Measurements from ENCODE around the gene SH2D5. TPM values are rescaled to one million over a fixed set of nuclear protein-coding genes. Genes with fewer than 3 reads are reported as not detected.

SH2D5 gene
- 0.15 to 1.1 TPM (median 0.75 TPM) in 3 replicates for total RNA-seq
- long read RNA-seq, partial matches to known transcripts: 0 of 2 reads
- long read RNA-seq, other reads (novel, unspliced or antisense): 2 of 2 reads

DNA sequence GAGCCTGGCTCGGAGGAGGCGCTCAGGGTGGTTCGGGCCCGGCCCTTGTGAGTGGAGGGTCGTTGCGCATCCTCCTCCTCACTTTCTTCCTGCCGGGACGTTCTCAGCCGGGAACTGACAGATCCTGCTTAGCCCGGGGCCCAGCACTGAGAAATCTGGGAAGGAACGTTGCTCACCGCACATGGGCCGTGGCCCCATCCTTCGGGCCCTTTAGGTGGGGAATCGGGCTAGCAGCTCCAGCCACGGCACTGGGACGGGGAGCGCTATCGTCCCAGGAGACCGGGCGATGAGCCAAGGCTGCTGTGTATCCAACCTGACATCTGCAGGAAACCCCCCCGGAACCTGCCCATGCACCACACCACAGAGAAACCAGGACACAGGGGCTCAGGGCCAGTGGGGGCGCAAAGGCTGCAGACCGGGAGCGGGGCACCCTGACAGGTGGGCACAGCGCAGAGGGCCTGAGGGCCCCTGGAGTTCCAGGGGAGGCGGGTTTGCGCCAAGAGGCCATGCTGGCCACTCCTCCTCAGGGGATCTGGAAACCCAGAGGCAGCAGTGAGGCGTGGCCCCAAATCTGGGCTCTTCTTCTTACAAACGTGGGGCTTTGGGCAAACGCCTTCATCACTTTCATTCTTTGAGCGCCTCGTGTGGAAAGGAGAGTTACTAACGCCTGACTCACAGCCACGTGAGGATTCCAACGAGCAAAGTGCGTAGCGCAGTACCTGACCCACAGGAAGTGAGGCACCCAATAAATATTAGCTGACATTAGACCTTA lies at the start of gene SH2D5:
SH2D5 (minus strand) TSS at position 116 of the 772 bp plus-strand sequence. CDS start 4,659 bp downstream, outside the sequence.
- peaks cover 4% of the 10 kb centered on the region for H3K27me3 Mint-ChIP-seq (ENCODE audit: low read depth)
- H3K4me3 Mint-ChIP-seq (ENCODE audit: unreplicated experiment): peak within 1 kb of the TSS; percentile 83
- H3K9me3 Mint-ChIP-seq (ENCODE audit: low read depth): no peaks in the 10 kb centered on the region
- H3K27ac Mint-ChIP-seq (ENCODE audit: unreplicated experiment): peak within 1 kb of the TSS; percentile 94
- H3K4me1 Mint-ChIP-seq (ENCODE audit: low read depth): peaks cover 17% of the 10 kb centered on the region
- TF ChIP-seq, protein P1, sequence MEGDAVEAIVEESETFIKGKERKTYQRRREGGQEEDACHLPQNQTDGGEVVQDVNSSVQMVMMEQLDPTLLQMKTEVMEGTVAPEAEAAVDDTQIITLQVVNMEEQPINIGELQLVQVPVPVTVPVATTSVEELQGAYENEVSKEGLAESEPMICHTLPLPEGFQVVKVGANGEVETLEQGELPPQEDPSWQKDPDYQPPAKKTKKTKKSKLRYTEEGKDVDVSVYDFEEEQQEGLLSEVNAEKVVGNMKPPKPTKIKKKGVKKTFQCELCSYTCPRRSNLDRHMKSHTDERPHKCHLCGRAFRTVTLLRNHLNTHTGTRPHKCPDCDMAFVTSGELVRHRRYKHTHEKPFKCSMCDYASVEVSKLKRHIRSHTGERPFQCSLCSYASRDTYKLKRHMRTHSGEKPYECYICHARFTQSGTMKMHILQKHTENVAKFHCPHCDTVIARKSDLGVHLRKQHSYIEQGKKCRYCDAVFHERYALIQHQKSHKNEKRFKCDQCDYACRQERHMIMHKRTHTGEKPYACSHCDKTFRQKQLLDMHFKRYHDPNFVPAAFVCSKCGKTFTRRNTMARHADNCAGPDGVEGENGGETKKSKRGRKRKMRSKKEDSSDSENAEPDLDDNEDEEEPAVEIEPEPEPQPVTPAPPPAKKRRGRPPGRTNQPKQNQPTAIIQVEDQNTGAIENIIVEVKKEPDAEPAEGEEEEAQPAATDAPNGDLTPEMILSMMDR (IDR thresholded peaks at IDR 0.05): peak; percentile 70
- DNase-seq (ENCODE audit: low spot score): peak; percentile 86
- peaks cover 10% of the 10 kb centered on the region for H3K36me3 Mint-ChIP-seq (ENCODE audit: low read depth)

DNA sequence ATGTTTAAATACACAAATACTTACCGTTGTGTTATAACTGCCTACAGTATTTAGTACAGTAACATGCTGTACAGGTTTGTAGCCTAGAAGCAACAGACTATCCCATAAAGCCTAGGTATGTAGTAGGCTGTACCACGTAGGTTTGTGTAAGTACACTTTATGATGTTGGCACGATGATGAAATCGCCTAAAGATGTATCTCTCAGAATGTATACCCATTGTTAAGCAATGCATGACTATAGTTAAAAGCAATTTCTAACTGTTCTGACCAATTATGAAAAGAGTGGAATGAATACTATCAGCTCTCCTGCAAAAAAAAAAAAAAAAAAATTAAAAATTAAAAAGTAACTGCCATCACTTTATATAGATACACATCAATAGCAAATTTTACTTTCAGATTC lies 43.2 kb upstream of the SH2D5 start:
- Mint-ChIP-seq H3K4me3 (ENCODE audit: unreplicated experiment) (no peak overlapping the region), H3K27ac (ENCODE audit: unreplicated experiment) (no peak overlapping the region), H3K36me3 (ENCODE audit: low read depth) (peaks cover 17% of the 10 kb centered on the region), H3K4me1 (ENCODE audit: low read depth) (peaks cover 21% of the 10 kb centered on the region), H3K9me3 (ENCODE audit: low read depth) (no peaks in the 10 kb centered on the region), H3K27me3 (ENCODE audit: low read depth) (no peaks in the 10 kb centered on the region)
- DNase-seq (ENCODE audit: low spot score): no peak
- TF ChIP-seq, protein P1 (IDR thresholded peaks at IDR 0.05): no peak

DNA sequence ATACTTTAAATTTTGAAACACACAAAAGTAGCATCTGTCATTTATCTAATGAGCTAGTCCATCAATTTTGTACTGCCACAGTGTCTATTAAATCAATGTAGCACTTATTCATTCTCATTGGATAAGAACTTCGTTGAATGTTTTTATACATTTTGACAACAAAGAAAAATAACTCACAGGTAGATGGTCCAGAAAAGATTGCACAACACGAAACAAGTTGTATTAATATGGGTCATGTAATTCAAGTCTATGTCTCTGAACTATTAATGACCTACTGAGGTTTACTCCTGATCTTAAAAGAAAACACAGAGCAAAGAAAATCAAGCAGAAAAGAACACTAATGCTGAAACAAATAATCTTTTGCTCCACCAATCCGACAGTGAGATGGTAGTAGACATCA lies 39.3 kb upstream of the SH2D5 start:
- DNase-seq (ENCODE audit: low spot score): no peak
- H3K4me3 Mint-ChIP-seq (ENCODE audit: unreplicated experiment): no peak overlapping the region
- peaks cover 8% of the 10 kb centered on the region for H3K4me1 Mint-ChIP-seq (ENCODE audit: low read depth)
- peaks cover 19% of the 10 kb centered on the region for H3K36me3 Mint-ChIP-seq (ENCODE audit: low read depth)
- H3K27me3 Mint-ChIP-seq (ENCODE audit: low read depth): no peaks in the 10 kb centered on the region
- no peak overlapping the region for H3K27ac Mint-ChIP-seq (ENCODE audit: unreplicated experiment)
- TF ChIP-seq, protein P1 (IDR thresholded peaks at IDR 0.05): no peak
- H3K9me3 Mint-ChIP-seq (ENCODE audit: low read depth): no peaks in the 10 kb centered on the region

DNA sequence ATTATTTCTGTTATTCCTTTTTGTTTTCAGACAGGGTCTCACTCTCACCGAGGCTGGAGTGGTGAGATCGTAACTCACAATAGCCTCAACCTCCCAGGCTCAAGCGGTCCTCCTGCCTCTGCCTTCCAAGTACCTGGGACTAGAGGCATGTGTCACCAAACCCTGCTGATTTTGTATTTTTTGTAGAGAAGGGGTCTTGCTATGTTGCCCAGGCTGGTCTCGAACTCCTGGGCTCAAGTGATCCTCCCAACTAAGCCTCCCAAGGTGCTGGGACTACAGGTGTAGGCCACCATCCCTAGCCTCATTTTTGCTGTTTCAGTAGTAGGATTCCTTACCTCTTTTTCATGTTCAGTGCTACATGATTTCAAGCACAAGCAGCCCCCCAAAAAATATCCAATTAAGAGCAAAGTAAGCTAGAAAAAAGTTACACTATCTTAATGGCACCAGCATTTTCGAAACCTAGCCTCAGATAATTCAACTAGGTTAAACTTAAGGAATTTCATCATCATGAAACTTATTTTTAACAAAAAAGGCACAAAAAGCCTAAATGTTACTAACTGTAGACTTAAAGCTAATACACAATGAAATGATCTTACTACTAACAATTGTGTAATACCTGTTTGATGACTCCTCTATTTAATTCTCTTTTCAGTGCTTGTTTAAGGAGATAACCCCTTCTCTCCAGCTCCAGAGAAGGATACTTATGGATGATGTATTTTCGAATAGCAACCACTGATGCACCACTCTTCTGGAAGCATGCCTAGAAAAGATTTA lies 38.0 kb upstream of the SH2D5 start:
- TF ChIP-seq, protein P1 (IDR thresholded peaks at IDR 0.05): no peak
- no peaks in the 10 kb centered on the region for H3K27me3 Mint-ChIP-seq (ENCODE audit: low read depth)
- H3K27ac Mint-ChIP-seq (ENCODE audit: unreplicated experiment): peak overlapping the region; percentile 17
- no peak overlapping the region for H3K4me3 Mint-ChIP-seq (ENCODE audit: unreplicated experiment)
- H3K4me1 Mint-ChIP-seq (ENCODE audit: low read depth): no peaks in the 10 kb centered on the region
- no peak for DNase-seq (ENCODE audit: low spot score)
- H3K36me3 Mint-ChIP-seq (ENCODE audit: low read depth): peaks cover 22% of the 10 kb centered on the region
- H3K9me3 Mint-ChIP-seq (ENCODE audit: low read depth): no peaks in the 10 kb centered on the region

DNA sequence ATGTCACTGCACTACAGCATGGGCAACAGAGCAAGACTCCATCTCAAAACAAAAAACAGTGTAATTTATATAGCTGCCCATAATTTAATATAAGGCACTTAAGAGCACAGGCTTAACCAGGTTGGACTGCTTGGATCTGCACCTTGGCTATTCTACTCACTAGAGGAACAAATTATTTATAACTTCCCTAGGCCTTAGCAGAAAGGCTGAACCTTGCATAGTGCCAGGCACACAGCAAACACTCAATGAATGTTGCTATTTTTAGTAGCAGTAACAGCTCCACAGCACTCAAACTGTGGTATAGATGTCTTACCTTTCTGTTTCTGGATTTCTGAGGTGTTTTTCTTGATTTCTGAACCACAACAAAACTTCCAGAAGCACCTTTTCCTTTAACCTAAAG lies 34.8 kb upstream of the SH2D5 start:
- no peaks in the 10 kb centered on the region for H3K27me3 Mint-ChIP-seq (ENCODE audit: low read depth)
- peaks cover 32% of the 10 kb centered on the region for H3K36me3 Mint-ChIP-seq (ENCODE audit: low read depth)
- H3K27ac Mint-ChIP-seq (ENCODE audit: unreplicated experiment): no peak overlapping the region
- no peak overlapping the region for H3K4me3 Mint-ChIP-seq (ENCODE audit: unreplicated experiment)
- TF ChIP-seq, protein P1 (IDR thresholded peaks at IDR 0.05): no peak
- no peaks in the 10 kb centered on the region for H3K4me1 Mint-ChIP-seq (ENCODE audit: low read depth)
- H3K9me3 Mint-ChIP-seq (ENCODE audit: low read depth): no peaks in the 10 kb centered on the region
- DNase-seq (ENCODE audit: low spot score): no peak

Measured in chondrocyte (in vitro differentiated cells).